HG03064 (cell line): Measurements from ENCODE around the gene MEIOC.
"Not testable (repeated sequence)": the region's sequence is repeated elsewhere in the genome, so short reads cannot be mapped to it uniquely, and the experiment has no call there.

ENCODE experiments used
- ATAC-seq: cut with Tn5 transposase; IDR thresholded peaks from one replicate; pipeline ENCODE4 v1.9.1; 2021; ENCODE audit warnings: low read depth; ENCODE audit not compliant: unreplicated experiment

Gene MEIOC

DNA sequence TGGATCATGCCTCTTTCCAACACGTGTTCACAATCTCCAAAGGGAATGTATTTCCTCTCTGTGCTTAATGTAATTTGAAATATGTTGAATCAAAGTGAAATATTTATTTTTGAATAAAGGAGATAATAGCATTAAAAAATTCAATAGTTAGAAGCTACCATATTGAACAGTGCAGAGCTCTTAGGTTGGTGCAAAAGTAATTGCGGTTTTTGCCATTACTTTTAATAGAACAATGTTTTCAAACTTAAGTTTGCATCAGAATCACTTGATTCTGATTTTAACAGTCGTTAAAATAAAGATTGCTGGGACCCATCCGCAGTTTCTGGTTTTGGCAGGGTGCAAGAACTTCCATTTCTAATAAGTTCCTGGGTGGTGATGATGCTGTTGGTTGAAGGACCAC, 10.0 kb upstream of the MEIOC start:
- no peak for ATAC-seq

DNA sequence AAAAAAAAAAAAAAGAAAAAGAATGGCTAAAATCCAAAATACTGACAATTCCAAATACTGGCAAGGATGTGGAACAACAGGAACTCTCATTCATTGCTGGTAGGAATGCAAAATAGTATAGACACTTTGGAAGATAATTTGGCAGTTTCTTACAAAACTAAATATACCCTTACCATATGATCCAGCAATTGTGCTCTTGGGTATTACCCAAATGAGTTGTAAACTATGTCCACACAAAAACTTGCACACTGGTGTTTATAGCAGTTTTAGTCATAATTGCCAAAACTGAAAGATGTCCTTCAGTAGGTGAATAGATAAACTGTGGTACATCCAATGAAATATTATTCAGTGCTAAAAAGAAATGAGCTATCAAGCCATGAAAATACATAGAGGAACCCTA, 8.5 kb upstream of the MEIOC start:
- ATAC-seq = no peak

DNA sequence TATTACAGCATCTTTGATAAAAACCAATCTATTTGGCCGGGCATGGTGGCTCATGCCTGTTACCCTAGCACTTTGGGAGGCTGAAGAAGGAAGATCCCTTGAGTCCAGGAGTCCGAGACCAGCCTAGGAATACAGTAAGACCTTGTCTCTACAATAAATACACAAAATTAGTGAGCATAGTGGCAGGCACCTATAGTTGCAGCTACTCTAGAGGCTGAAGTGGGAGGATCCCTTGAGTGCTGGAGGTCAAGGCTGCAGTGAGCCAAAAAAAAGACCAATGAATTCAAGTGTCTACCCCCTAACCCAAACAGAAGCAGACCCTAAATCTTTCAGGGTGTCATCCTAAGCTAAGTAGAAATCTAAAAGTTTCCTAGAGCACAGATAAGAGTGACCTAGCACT, 7.3 kb upstream of the MEIOC start:
- ATAC-seq = no peak

DNA sequence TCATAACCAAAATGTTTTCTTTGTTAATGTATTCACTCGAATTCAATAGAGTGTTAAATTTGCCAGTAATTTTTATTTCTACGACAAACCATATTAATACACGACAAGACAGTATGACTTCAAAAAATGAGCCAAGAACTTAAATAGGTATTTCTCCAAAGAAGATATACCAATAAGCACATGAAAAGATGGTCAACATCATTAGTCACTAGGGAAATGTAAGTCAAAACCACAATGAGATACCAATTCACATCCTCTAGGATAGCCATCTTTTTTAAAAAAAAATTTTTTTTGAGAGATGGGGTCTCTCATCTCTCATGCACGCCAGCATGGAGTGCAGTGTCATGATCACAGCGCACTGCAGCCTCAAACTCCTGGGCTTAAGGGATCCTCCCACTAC, 5.0 kb upstream of the MEIOC start:
- ATAC-seq = no peak

DNA sequence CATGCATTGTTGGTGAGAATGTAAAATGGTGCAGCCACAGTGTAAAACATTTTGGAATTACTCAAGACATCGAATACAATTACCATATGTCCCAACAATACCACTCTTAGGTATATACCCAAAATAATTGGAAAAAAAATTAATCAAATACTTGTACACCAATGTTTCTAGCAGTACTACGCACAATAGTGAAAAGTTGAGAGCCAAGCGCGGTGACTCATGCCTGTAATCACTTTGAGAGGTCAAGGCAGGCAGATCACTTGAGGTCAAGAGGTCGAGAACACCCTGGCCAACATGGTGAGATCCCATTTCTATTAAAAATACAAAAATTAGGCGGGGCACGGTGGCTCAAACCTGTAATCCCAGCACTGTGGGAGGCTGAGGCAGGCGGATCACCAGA, 3.5 kb upstream of the MEIOC start:
- ATAC-seq = no peak

DNA sequence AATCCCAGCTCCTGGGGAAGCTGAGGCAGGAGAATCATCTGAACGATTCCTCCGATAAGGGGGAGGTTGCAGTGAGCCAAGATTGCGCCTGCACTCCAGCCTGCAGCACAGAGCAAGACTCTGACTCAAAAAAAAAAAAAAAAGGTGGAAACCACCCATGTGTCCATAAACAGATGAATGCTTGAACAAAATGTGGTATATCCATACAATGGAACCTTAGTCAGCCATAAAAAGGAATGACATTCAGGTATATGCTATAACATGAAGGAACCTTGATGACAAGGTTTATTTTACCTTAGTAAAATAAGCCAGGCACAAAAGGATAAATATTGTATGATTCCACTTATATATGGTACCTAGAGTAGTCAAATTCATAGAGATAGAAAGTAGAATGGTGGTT, 2.9 kb upstream of the MEIOC start:
- ATAC-seq = no peak

DNA sequence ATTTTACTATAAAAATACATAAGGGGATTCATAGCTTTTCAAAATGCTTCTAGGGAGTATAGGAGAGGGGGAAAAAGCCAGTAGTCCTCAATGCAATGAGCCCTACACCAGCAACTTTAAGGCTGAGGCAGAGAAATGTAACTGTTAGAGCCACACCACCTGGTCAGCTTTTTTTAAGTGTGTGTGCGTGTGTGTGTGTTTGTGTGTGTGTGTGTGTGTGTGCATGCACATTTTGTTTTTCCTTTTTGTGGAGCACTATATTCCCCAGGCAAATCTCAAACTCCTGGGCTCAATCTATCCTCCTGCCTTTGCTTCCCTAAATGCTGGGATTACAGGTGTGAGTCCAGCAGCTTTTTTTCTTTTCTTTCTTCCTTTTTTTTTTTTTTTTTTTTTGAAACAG, 2.3 kb upstream of the MEIOC start:
- no peak for ATAC-seq

DNA sequence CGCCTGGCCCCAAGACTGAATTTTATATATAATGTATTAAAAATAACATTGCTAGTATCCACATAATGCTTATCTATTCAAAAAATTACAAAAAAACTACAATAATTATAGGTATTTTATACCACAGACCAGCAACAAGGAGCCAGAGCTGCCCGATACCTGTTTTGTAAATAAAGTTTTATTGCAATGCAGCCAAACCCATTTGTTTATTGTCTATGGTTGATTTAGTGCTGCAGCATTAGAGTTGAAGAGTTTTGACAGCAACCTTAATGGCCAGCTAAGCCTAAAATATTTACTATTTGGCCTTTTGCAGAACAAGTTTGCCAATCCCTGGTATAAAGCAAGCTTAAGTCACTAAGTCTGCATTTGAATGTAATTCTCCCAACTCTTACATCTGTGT, 5.6 kb downstream of the MEIOC start:
- no peak for ATAC-seq

DNA sequence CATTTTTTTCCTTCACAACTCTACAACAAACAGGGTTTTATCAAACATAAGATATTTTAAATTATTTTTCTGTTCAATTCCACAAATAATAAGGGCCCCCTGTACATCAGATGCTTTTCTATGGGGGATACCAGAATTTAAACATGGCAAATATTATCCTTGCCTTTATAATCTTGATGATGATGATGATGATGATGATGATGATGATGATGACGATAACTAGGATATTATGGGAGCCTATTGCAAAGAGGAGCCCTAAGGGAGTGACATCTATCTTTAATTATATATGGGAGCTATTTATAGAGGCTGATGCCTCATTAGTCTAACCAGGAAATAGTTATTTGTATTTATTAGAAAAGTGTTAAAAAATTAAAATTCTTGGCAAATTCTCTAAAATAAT, 6.8 kb downstream of the MEIOC start:
- ATAC-seq = no peak

DNA sequence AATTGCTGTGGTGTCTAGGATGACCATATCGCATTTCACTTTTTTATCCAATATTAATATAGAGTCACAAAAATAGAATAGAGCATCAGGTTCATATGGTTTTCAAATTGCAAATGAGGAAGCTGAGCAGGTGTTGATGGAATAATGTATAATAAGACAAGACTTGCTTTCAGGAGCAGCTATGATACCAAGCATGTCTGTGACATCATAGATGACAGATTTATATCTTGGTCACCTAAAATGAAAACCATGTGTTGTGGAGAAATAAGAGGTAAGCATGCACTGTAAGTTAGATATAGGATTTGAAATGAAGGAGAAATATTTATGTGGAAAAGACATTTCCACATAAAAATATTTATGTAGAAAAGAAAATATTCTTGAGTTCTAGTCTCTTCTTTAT, 8.6 kb downstream of the MEIOC start:
- ATAC-seq = no peak

DNA sequence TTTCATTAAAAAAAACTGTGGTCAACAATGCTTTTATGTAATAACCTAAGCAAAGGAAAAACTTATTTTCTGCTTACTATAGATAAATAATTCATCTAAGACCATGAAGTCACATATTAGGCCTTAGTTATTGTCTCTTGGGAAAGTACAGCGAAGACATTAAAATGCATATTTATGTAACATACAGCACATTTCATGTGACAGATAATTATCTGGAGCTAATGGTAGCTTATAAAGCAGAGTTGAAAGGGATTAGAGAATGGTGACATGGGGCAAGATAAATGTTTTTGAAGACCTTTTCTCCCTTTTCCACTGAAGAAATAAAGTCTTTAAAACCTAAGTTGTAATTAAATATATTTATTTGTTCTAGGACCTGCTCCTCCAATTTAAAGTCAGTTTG, 9.7 kb downstream of the MEIOC start:
- ATAC-seq = no peak

DNA sequence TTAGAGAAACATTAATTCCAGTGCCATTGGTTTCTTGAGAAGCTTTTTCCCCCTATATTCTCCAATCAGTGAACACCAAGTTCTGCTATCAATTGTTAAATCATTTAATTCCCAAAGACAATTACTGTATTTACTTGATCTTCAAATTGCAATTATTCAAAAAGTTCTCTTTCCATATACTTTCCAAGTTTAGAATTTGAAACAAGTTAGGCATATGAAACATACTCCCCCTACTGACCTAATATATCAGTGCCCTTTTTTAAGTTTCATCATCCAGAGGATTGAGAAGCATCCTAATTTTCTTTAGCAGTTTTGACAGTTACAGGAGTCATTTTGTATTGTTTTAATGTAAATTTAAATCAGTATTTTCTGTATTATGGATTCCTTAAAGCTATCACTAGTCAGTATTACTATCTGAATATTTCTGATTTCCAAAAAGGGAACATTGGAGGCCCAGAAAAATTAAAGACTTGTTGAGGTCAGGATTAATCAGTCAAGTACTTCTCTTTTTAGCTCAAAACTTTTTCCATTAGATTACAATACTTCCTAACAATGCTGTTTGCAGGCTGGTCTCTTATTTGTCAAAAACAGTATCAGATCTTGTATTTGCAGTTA, 16.3 kb downstream of the MEIOC start:
- no peak for ATAC-seq

DNA sequence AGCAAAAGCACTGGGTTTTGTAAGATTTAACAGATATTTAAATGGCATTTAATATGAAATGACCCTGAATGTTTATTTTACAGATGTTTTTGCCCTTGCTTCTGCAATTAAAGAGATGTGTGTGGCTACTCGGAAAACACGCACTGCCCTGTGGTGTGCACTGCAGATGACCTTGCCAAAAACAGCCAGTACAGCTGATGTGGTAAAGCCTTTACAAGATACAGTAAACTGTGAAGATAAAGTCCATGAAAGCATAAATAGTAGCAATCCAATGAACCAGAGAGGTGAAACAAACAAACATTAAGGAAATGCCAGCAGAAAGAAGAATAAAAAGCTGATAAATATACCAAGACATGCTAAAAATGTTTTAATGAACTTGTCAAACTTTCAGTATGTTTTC, 17.6 kb downstream of the MEIOC start:
- no peak for ATAC-seq

DNA sequence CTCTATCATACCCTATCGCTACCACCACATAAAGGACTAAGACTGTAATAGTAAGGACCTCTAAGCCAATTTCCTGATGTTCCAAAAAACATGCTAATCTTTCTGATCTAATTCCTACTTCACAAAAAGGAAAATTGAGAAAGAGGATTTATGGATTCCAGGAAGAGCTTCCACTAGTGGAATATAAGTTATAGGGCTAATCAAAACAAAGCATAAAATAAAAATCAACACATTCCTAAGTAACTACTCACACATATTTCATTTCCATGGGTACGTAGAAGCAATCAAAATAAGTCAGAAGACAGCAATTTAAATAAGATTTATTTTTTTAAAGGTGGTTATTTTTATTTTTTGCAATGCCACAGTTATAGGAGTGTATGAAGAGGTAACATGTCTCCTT, 20.9 kb downstream of the MEIOC start:
- no peak for ATAC-seq

DNA sequence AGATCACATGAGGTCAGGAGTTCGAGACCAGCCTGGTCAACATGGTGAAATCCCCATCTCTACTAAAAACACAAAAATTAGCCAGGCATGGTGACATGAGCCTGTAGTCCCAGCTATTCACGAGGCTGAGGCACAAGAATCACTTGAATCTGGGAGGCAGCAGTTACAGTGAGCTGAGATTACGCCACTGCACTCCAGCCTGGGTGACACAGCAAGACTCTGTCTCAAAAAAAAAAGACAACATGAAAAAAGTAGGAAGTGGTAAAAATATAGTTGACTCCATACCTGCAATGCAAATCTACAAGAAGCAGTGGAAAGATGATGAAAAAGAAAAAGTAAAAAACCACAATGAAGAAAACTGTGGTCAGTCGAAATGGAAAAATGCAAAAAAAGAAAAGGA, 27.0 kb downstream of the MEIOC start:
- not testable (repeated sequence) for ATAC-seq

DNA sequence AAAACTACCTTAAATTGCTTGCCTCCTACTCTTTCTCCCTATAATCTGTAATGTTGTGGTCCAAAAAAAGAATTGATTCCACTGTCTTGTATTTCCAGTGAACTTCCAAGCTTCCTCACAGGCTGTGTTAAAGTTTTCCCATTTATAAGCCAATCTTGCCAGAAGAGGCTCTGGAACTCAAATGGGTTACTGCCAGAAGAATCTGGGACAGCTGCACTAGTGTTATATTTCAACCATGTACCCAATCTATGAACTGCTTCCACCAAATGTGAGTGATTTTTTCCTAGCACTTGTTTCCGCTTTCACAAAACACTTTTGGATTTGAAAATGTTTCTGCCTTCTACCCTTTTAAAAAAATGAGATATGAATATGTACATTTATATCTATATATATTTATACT, 31.5 kb downstream of the MEIOC start:
- ATAC-seq = no peak

DNA sequence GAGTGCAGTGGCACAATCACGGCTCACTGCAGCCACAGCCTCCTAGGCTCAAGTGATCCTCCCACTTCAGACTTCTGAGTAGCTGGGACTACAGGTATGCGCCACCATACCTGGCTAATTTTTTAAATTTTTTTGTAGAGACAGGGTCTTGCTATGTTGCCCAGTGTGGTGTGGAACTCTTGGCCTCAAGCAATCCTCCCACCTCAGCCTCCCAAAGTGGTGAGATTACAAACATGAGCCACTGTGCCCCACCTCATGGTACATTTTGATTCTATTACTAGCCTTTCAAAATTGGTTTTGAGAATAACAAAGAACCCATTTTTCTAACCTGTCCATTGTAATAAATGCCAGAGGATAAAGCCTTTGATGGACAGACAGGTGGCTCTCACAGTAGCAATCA, 31.9 kb downstream of the MEIOC start:
- ATAC-seq = no peak

DNA sequence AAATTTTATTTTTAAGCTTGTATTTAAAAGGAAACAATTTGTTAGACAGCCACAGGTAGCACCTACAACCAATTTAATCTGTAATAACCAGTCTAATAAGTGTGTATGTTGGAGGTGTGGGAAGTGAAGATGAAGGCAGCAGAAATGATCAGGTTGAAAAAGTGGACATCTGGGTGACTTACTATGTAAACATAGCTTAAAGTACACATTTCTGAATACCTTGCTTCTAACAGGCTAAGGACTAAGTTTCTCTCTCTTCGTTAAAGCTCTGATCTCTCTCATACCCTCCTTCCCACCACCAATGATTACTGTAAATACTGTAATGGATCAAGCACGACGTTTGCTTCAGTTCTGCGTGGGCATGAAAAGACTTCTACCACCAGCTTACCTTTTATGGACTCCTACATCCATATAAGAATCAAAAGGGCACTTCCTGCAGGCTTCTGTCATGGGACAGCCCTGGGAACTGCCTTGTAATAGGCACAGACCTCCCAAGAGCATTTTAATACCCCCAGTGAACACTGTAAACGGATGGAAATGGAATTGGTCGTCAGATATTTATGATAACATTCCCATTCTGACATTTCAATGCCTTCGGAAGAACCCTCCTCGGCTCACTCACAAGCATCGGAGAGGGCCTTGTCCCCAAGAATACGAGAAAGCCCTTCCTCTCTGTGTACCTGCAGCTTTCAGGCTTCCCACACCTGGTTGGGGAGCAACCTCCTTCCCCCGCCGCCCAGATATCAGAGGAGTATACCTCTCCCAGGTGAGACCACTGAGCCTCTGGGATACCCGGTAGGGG, 32.6 kb downstream of the MEIOC start:
- no peak for ATAC-seq

DNA sequence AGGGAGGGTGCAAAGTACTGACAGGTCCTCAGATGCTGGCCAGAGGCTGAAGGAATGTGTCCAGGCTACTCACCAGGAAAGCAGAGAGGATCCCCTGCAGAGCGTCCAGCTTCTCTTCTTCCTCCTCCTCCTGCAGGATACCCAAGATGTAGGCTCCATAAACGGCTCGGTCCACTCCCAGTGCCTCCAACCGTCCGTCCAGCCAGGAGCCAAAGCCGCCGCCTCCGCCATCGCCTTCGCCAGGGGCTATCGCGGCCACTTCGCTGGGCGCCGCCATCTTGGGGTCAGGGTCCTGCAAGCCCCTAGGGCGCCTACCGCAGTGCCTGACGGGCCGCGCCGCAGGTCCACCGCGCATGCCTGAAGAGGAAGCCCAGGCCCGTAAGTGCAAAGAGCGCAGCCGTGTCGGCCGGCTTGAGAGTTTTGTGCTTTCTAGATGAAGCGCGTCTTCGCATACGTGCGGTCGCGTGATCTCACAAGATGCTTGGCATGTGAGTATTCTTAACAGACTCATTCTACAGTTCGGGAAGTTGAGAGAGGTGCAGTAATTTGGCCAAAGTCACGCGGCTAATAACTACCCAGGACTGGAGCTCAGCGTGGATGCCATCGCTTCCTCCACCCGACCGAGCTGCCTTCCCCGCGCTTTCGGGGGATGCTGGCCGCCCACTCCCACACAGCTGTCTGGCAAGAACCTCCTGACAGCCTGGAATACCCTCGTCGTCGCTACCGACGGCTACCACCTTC, 33.4 kb downstream of the MEIOC start, which contains the start of gene CCDC43:
TSS of gene CCDC43 (minus strand) at position 300 of the 741 bp plus-strand sequence. CDS start at position 277, 23 bp downstream.
- ATAC-seq = peak; percentile 82

DNA sequence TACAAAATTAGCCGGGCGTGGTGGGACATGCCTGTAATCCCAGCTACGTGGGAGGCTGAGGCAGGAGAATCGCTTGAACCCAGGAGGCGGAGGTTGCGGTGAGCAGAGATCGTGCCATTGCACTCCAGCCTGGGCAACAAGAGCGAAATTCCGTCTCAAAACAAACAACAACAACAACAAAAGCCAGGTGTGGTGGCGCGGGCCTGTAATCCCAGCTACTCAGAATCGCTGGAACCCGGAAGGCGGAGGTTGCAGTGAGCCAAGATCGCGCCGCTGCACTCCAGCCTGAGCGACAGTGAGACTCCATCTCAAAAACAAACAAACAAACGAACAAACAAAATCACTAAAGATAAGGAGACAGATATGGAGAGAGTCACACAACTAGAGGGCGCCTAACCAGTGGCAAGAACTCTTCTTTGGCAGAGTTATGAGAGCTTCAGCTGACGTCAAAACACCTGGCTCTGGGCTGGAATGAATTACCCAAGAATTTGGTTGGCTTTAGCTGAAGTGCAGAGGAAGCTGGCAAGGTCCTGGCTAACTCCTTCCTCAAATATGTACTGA, 34.6 kb downstream of the MEIOC start:
- ATAC-seq = not testable (repeated sequence)

DNA sequence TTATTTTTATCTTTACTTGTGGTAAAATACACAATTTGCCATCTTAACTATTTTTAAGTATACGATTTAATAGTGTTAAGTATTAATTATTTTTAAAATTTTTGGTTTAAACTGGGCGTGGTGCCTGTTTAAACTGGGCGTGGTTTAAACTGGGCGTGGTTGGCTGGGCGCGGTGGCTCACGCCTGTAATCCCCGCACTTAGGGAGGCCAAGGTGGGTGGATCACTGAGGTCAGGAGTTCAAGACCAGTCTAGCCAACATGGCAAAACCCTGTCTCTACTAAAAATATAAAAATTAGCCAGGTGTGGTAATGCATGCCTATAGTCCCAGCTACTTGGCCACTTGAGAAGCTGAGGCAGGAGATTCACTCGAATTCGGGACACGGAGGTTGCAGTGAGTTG, 37.3 kb downstream of the MEIOC start:
- ATAC-seq = no peak
